CD8-positive, alpha-beta memory T cell (primary cell): ENCODE measurements around the gene TAC3. TPM values are rescaled to one million over a fixed set of nuclear protein-coding genes. Genes with fewer than 3 reads are reported as not detected.
"Not testable (repeated sequence)": the region's sequence is repeated elsewhere in the genome, so short reads cannot be mapped to it uniquely, and the experiment has no call there.

Experiments
- CTCF ChIA-PET: fragments of 350-600 bp; sonication (Branson Sonifier 250); formaldehyde crosslinking; loops from one replicate; lab custom pipeline; 2021; ENCODE audit warnings: antibody characterized with exemption; lab: Charles Lee
- POLR2A ChIA-PET: fragments of 350-600 bp; sonication (Branson Sonifier 250); formaldehyde crosslinking; loops from one replicate; lab custom pipeline; 2021; ENCODE audit warnings: antibody characterized with exemption; lab: Charles Lee
- DNase-seq, 5 donors: peaks; one replicate each; pipeline versions ENCODE4 v3.0.0 to v3.0.0-alpha.2; 2020 to 2022; ENCODE audit warnings: mixed read lengths in 1 of 5
- H3K27ac ChIP-seq: one replicate; pipeline ENCODE4 v1.7.0; 2013; ENCODE audit warnings: low read depth, mild to moderate bottlenecking, low read length, moderate library complexity
- H3K27me3 ChIP-seq: 2 replicates; pipeline ENCODE4 v1.7.0; 2013; ENCODE audit warnings: low read length, mild to moderate bottlenecking; ENCODE audit not compliant: insufficient read depth, poor library complexity, severe bottlenecking
- H3K36me3 ChIP-seq: 2 replicates; pipeline ENCODE4 v1.7.0; 2013; ENCODE audit warnings: mild to moderate bottlenecking, low read length, moderate library complexity; ENCODE audit not compliant: insufficient read depth
- H3K4me1 ChIP-seq: 2 replicates; pipeline ENCODE4 v1.7.0; 2013; ENCODE audit warnings: mild to moderate bottlenecking, low read length, moderate library complexity; ENCODE audit not compliant: insufficient read depth
- H3K4me3 ChIP-seq: 2 replicates; pipeline ENCODE4 v1.7.0; 2013; ENCODE audit warnings: mild to moderate bottlenecking, low read length
- H3K9me3 ChIP-seq: 2 replicates; pipeline ENCODE4 v1.7.0; 2013; ENCODE audit warnings: mild to moderate bottlenecking, low read length
- H3K27ac Mint-ChIP-seq, 8 donors: one replicate each; pipeline ENCODE4 v1.8.0; 2020 to 2021; ENCODE audit warnings: mixed read lengths in 8 of 8, mild to moderate bottlenecking in 6 of 8, inconsistent platforms in 3 of 8, moderate library complexity in 3 of 8
- H3K27me3 Mint-ChIP-seq, 2 donors: one replicate each; pipeline ENCODE4 v1.8.0; 2020 to 2021; ENCODE audit warnings: mixed read lengths in 2 of 2, mild to moderate bottlenecking in 1 of 2, moderate library complexity in 1 of 2
- H3K36me3 Mint-ChIP-seq, 3 donors: one replicate each; pipeline ENCODE4 v1.8.0; 2020 to 2021; ENCODE audit warnings: mixed read lengths in 3 of 3, inconsistent platforms in 1 of 3, mild to moderate bottlenecking in 1 of 3
- H3K4me1 Mint-ChIP-seq, 3 donors: one replicate each; pipeline ENCODE4 v1.8.0; 2020 to 2021; ENCODE audit warnings: mixed read lengths in 3 of 3, inconsistent platforms in 1 of 3, mild to moderate bottlenecking in 1 of 3
- H3K4me3 Mint-ChIP-seq, 7 donors: one replicate each; pipeline ENCODE4 v1.8.0; 2020 to 2021; ENCODE audit warnings: mixed read lengths in 7 of 7, mild to moderate bottlenecking in 6 of 7, moderate library complexity in 4 of 7, inconsistent platforms in 2 of 7
- H3K9me3 Mint-ChIP-seq, 5 donors: one replicate each; pipeline ENCODE4 v1.8.0; 2020 to 2022; ENCODE audit warnings: mixed read lengths in 5 of 5, mild to moderate bottlenecking in 3 of 5, moderate library complexity in 2 of 5, inconsistent platforms in 1 of 5
- polyA plus RNA-seq: library from polyadenylated mRNA; unstranded; fragments of 300-500 nt; fragmentation: Illumina TruSeq; gene quantifications from one replicate; pipeline ENCODE4 v1.2.3, GENCODE V29; 2021
- total RNA-seq, 2 experiments: library from RNA; stranded (reverse); gene quantifications; one replicate each; pipeline ENCODE4 v1.2.3, GENCODE V29; 2021

The TAC3 gene
- total RNA-seq (not detected), polyA plus RNA-seq (not detected)

DNA sequence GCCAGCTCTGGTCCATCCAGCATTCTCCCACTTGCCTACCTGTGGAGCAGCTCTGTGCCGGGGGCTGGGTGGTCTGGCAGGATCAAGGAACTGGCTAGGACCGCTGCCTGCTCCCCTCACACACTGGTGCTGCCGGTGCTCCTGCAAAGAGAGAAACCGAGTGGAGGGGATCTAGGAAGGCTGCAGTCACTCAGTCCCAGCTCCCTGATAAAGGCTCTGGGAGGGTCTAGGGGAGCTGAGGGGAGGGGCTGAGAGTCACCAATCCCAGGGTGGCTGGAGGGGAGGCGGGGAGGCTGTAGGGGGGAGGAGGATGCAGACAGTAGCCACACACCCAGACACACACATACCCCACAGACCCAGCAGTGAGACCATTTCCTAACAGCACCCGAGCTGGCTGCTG is at the start of gene TAC3:
Gene TAC3, minus strand, starts transcription at position 182 of the 400 bp plus-strand sequence. CDS start 732 bp downstream, outside the sequence.
- ChIA-PET POLR2A (no interaction called here), CTCF (interaction anchor here (0.6 to 1.7 kb wide), 3 partner anchors 16 to 290 kb away, joined by 3 to 5 read pairs (median 3); no protein-coding TSS in a partner anchor)
- Mint-ChIP-seq H3K9me3 (no peaks in the 10 kb centered on the region), H3K4me1 (peaks cover 6 to 9% (median 8%) of the 10 kb centered on the region in 3 donors), H3K36me3 (no peaks in the 10 kb centered on the region), H3K27me3 (peaks cover 14 to 26% of the 10 kb centered on the region in 2 donors), H3K27ac (peak within 1 kb of the TSS in 1 of 8 donors; percentile 60), H3K4me3 (no peak within 1 kb of the TSS)
- Histone ChIP-seq H3K4me3 (no peak within 1 kb of the TSS), H3K27me3 (peaks cover 3% of the 10 kb centered on the region), H3K9me3 (no peaks in the 10 kb centered on the region), H3K36me3 (no peaks in the 10 kb centered on the region), H3K4me1 (peaks cover 32% of the 10 kb centered on the region), H3K27ac (no peak within 1 kb of the TSS)
- no peak for DNase-seq

DNA sequence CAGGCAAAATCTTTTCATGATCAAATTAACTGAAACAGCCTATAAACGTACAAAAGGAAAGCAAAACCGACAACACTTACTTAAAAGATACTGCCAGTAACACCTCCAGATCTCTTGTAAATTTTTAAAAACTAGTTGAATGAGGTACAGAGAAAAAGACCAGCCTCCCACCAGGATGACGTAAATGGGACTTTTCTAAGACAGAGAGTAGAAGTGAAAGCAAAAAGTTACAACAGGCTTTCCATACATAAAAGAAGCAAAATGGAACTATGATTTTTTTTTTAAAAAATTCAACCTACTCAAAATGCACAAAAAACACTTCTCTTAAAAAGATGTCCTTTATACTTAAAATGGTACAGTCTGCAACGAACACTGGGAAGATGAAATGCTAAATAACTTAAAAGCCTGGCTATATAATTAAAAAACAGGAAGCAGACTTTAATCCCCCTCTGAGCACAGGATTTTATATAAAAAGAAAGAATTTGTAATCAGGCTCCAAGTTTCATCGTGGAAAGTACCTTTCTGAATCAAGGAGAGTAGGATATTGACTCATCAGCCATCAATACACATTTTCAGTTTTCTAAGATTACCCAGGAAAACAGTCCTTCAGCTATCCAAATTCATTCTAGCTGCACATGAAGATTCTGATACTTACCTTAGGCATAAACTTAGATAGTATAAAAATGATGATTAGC is 47.8 kb upstream of the TAC3 start:
- Histone ChIP-seq H3K9me3 (no peaks in the 10 kb centered on the region), H3K27ac (peak overlapping the region; percentile 38), H3K4me3 (peak overlapping the region; percentile 46), H3K36me3 (peaks cover 16% of the 10 kb centered on the region), H3K4me1 (peaks cover 27% of the 10 kb centered on the region), H3K27me3 (no peaks in the 10 kb centered on the region)
- peak overlapping the region; percentile 70 to 96 (median 92) for H3K27ac Mint-ChIP-seq
- POLR2A ChIA-PET = interaction anchor here (1.0 kb wide), 1 partner anchor 48 kb away, joined by 5 read pairs; no protein-coding TSS in a partner anchor
- H3K36me3 Mint-ChIP-seq = peaks cover 0 to 27% (median 5%) of the 10 kb centered on the region in 3 donors
- peak overlapping the region; percentile 14 to 83 (median 76) for H3K4me3 Mint-ChIP-seq
- DNase-seq = peak in 4 of 5 donors; percentile 39 to 82 (median 74)
- no peaks in the 10 kb centered on the region for H3K27me3 Mint-ChIP-seq
- H3K4me1 Mint-ChIP-seq = peaks cover 12 to 31% (median 25%) of the 10 kb centered on the region in 3 donors
- CTCF ChIA-PET = interaction anchor here (1.0 to 7.0 kb wide), 4 partner anchors 15 to 119 kb away, joined by 3 to 50 read pairs (median 6); partner anchors contain the start of genes NEMP1, STAT6 and TAC3
- H3K9me3 Mint-ChIP-seq = no peaks in the 10 kb centered on the region

DNA sequence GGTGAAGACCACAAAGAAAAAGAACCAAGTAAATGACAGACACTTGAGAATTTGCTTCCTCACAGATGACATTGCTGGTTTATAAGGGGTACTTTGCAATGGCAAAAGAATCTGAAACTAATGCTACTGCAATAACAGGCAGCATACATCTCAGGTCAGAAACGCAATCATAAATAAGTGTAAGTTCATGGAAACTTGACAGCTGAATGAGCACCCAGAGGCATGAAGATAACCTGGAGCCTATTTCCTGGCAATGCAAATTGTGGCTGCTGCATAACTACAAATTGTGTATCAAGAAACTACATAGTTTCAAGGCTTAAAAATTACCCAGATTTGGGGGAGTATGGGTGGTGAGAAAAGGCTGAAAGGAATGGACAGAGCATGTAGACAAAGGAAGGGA is 42.1 kb upstream of the TAC3 start:
- Mint-ChIP-seq H3K9me3 (no peaks in the 10 kb centered on the region), H3K27me3 (no peaks in the 10 kb centered on the region), H3K36me3 (peaks cover 4 to 43% (median 15%) of the 10 kb centered on the region in 3 donors), H3K4me1 (peaks cover 3 to 9% (median 5%) of the 10 kb centered on the region in 3 donors), H3K27ac (peak overlapping the region in 1 of 8 donors; percentile 2), H3K4me3 (no peak overlapping the region)
- H3K27ac ChIP-seq = no peak overlapping the region
- peaks cover 31% of the 10 kb centered on the region for H3K36me3 ChIP-seq
- H3K27me3 ChIP-seq = no peaks in the 10 kb centered on the region
- peaks cover 11% of the 10 kb centered on the region for H3K4me1 ChIP-seq
- DNase-seq = no peak
- no peak overlapping the region for H3K4me3 ChIP-seq
- CTCF ChIA-PET = interaction anchor here (1.1 to 1.2 kb wide), 2 partner anchors 11 to 51 kb away, joined by 4 to 7 read pairs; no protein-coding TSS in a partner anchor
- POLR2A ChIA-PET = no interaction called here
- no peaks in the 10 kb centered on the region for H3K9me3 ChIP-seq

DNA sequence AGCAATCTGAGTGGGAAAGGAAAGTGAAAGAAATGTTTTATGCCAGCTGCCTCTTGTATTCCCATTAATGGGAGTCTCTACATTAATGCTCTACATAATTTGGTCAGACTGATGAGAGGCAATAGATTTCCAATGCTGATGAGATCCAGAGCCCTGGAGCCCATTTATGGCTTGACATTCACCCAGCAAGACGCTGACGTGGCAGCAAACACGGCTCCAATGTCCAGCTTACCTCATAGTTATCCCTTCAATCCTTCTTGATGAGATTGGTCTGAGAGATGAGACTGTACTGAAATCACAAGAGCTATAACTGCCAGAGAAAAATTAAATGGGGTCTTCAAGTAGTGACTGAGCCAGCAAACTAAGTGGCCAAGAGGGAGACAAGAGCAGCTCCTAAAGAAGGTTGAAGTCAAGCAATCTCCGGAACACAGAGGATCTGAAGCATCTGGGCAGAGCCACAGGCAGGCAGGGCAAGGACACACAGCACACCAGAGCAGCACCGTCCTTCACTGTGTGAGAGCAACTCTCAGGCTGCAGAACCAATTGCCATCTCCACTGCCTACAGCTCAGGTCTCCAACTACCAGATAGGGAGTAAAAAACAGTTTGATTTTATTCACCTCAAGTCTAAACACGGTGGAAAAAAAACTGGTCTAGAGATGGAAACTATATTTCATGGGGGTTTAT is 40.9 kb upstream of the TAC3 start:
- POLR2A ChIA-PET = no interaction called here
- no peaks in the 10 kb centered on the region for H3K9me3 Mint-ChIP-seq
- peaks cover 31% of the 10 kb centered on the region for H3K36me3 ChIP-seq

DNA sequence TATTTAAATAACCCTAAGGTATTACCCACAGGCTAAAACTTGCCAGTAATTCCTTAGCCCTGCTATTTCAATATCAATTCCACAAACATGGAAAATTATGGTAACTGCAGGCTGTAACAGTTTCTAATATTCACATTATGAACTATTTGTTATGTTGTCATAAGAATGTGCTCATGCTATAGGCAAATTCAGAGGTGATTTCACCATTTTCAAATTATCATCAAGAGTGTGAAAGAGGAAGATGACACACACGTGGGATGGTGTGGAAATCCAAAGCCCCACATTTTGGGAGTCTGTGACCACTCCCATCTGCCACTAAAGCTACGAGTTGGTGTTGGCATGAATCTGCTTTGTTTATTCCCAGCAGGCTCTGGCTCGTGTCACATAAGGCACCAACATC is 39.5 kb upstream of the TAC3 start:
- Histone ChIP-seq H3K9me3 (no peaks in the 10 kb centered on the region), H3K27me3 (no peaks in the 10 kb centered on the region), H3K4me3 (no peak overlapping the region), H3K36me3 (peaks cover 31% of the 10 kb centered on the region), H3K4me1 (peaks cover 4% of the 10 kb centered on the region), H3K27ac (no peak overlapping the region)
- no peaks in the 10 kb centered on the region for H3K9me3 Mint-ChIP-seq
- CTCF ChIA-PET = interaction anchor here (1.3 to 2.2 kb wide), 2 partner anchors 8 to 14 kb away, joined by 4 to 6 read pairs; no protein-coding TSS in a partner anchor
- H3K4me3 Mint-ChIP-seq = no peak overlapping the region
- H3K27me3 Mint-ChIP-seq = no peaks in the 10 kb centered on the region
- DNase-seq = no peak
- peaks cover 4 to 39% (median 15%) of the 10 kb centered on the region in 3 donors for H3K36me3 Mint-ChIP-seq
- H3K27ac Mint-ChIP-seq = peak overlapping the region in 1 of 8 donors; percentile 17
- H3K4me1 Mint-ChIP-seq = peaks cover 0 to 2% (median under 1%) of the 10 kb centered on the region in 3 donors
- POLR2A ChIA-PET = no interaction called here

More for the DNA sequence above, 40.9 kb upstream of the TAC3 start:
- Mint-ChIP-seq H3K27me3 (no peaks in the 10 kb centered on the region), H3K4me3 (no peak overlapping the region), H3K36me3 (peaks cover 4 to 41% (median 15%) of the 10 kb centered on the region in 3 donors), H3K4me1 (peaks cover 0 to 2% (median 0%) of the 10 kb centered on the region in 3 donors), H3K27ac (peak overlapping the region in 2 of 8 donors; percentile 42 to 93)
- Histone ChIP-seq H3K27me3 (no peaks in the 10 kb centered on the region), H3K27ac (no peak overlapping the region), H3K4me1 (peaks cover 5% of the 10 kb centered on the region), H3K9me3 (no peaks in the 10 kb centered on the region), H3K4me3 (no peak overlapping the region)
- CTCF ChIA-PET = interaction anchor here (1.0 to 2.2 kb wide), 3 partner anchors 9 to 55 kb away, joined by 3 to 6 read pairs (median 4); no protein-coding TSS in a partner anchor
- DNase-seq = no peak

DNA sequence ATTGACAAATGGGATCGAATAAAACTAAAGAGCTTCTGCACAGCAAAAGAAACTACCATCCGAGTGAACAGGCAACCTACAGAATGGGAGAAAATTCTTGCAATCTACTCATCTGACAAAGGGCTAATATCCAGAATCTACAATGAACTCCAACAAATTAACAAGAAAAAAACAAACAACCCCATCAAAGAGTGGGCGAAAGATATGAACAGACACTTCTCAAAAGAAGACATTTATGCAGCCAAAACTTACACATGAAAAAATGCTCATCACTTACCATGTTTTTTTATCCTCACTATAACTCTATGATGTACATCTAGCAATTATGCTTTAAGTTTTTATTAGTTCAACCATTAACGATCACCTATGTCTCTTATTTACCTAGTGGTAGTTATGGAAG is 37.6 kb upstream of the TAC3 start:
- H3K9me3 ChIP-seq, H3K4me1 Mint-ChIP-seq, H3K9me3 Mint-ChIP-seq, H3K27ac ChIP-seq, H3K27me3 Mint-ChIP-seq, POLR2A ChIA-PET, DNase-seq, H3K4me1 ChIP-seq, CTCF ChIA-PET, H3K4me3 ChIP-seq, H3K4me3 Mint-ChIP-seq, H3K27me3 ChIP-seq: not testable (repeated sequence)
- H3K27ac Mint-ChIP-seq = peak overlapping the region in 3 of 8 donors; percentile 36 to 52 (median 38)
- peaks cover 13% of the 10 kb centered on the region for H3K36me3 ChIP-seq
- peaks cover 4 to 22% (median 10%) of the 10 kb centered on the region in 3 donors for H3K36me3 Mint-ChIP-seq

DNA sequence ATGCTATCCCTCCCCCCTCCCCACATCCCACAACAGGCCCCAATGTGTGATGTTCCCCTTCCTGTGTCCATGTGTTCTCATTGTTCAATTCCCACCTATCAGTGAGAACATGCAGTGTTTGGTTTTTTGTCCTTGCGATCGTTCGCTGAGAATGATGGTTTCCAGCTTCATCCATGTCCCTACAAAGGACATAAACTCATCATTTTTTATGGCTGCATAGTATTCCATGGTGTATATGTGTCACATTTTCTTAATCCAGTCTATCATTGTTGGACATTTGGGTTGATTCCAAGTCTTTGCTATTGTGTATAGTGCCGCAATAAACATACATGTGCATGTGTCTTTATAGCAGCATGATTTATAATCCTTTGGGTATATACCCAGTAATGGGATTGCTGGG is 36.8 kb upstream of the TAC3 start:
- H3K27ac ChIP-seq, H3K9me3 ChIP-seq, H3K4me3 Mint-ChIP-seq, H3K4me1 ChIP-seq, CTCF ChIA-PET, DNase-seq, H3K4me1 Mint-ChIP-seq, H3K27ac Mint-ChIP-seq, H3K36me3 ChIP-seq, H3K9me3 Mint-ChIP-seq, H3K27me3 Mint-ChIP-seq, H3K27me3 ChIP-seq, H3K4me3 ChIP-seq, POLR2A ChIA-PET: not testable (repeated sequence)
- peaks cover 4 to 15% (median 6%) of the 10 kb centered on the region in 3 donors for H3K36me3 Mint-ChIP-seq
